COLO829 (cell line): ENCODE results near the gene FLNA.
"Not testable (repeated sequence)": the region's sequence is repeated elsewhere in the genome, so short reads cannot be mapped to it uniquely, and the experiment has no call there.

Experiments
- DNase-seq: peaks from one replicate; pipeline ENCODE4 v3.0.0; 2012; ENCODE audit warnings: low spot score

FLNA gene

DNA sequence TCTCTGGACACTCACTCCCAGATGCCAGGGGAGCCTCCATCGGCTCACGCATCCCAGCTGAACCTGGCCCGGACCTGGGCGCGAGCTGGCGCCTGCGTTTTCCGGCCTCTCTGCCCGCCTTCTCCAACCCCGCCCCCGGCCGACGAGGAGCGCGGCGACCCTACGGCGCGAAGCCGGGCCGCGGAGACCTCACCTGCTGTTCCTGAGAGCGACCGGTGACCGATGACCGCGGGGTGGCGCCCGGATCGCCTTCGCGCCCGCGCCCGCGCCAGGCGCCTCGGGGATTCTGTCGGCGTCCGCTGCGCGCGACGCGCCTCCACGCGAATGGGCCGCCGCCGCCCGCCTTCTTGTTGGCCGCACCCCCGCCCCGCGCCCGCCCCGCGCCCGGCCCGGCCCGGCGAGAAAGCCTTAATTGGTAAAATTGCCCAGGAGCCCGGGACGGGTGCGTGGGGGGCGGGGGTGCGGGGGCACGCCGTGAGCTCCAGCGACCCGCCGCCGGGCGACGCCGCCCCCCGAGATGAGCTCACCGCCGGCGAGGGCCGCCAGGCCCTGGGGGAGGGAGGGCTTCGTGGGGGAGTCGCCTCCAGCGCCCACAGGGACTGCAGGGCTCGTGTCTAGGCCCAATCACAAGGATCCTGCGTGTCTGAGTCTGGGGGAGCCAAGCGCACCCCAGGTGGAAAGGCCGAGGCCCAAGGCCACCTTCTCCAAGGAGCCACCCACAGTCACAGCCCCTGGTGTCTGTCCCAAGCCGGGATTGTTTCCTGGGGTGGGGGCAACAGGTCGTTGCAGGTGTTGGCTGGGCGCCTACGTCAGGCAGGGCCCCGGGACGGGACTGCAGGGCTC lies at the start of gene FLNA:
Gene FLNA, minus strand, starts transcription at position 322 of the 843 bp plus-strand sequence. CDS start 3,389 bp downstream, outside the sequence.
- no peak for DNase-seq

GRCh38 chrX:154420402-154420756 lies 45.9 kb upstream of the FLNA start:
- no peak for DNase-seq

GRCh38 chrX:154419688-154420401 lies 45.4 kb upstream of the FLNA start:
- no peak for DNase-seq

- DNase-seq, result no peak
Measured at GRCh38 chrX:154419189-154419588, 44.8 kb upstream of the FLNA start.

GRCh38 chrX:154417157-154417556 lies 42.7 kb upstream of the FLNA start:
- DNase-seq, result no peak

- DNase-seq, result no peak
Measured at GRCh38 chrX:154413142-154413541, 38.7 kb upstream of the FLNA start.

DNA sequence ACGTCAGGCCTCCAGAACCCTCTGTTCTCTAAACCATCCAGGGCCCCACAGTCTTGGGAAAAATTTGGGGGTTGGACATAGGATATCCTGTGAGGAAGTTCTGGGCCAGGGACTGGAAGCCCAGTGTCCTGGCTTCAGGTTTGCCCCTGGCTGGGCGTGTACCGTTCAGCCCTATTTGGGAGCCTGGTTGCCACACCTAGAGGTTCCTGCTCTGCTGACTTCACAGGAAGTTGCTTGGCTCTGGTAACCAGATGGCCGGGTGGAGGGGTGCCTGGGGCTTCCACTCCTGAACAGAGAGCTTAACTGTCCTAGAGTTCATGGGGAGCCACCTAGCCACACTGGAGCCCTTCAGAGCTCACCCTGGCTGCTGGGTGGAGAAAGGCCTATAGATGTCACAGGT lies 38.0 kb upstream of the FLNA start:
- DNase-seq, result no peak

- DNase-seq, result peak; percentile 60
Measured at GRCh38 chrX:154411981-154412340, 37.5 kb upstream of the FLNA start.

GRCh38 chrX:154409222-154409871 lies 34.9 kb upstream of the FLNA start, which contains the start of gene DNASE1L1:
TSS of gene DNASE1L1 (minus strand) at chrX:154409254. CDS start at chrX:154405568, 3,686 bp downstream.
- DNase-seq, result peak; percentile 69

GRCh38 chrX:154408659-154409221 lies 34.3 kb upstream of the FLNA start:
- DNase-seq, result no peak

- no peak for DNase-seq
Measured at GRCh38 chrX:154404625-154405192, 30.3 kb upstream of the FLNA start.

- no peak for DNase-seq
Measured at GRCh38 chrX:154403858-154404257, 29.4 kb upstream of the FLNA start.

DNA sequence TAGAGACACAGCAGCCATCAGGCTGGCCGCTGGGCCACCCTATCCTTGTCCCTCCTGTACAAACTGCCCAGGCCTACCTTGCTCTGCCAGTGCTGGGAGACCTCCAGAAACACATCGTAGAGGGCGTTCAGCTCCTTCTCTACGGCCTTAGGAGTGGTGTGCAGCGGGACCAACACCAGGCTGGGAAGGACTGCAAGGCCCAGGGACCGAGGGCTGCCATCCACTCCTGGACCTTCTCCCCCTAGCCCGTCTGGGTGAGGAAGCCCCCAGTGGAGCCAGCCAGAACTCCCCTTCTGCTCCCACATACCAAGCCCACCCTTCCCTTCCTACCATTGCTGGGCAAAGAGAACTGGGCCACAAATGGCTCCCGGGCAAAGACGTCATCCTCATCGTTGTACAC lies 28.8 kb upstream of the FLNA start:
- DNase-seq, result no peak

- no peak for DNase-seq
Measured at GRCh38 chrX:154402622-154403127, 28.2 kb upstream of the FLNA start.

GRCh38 chrX:154401918-154402621 lies 27.6 kb upstream of the FLNA start:
- DNase-seq, result no peak

DNA sequence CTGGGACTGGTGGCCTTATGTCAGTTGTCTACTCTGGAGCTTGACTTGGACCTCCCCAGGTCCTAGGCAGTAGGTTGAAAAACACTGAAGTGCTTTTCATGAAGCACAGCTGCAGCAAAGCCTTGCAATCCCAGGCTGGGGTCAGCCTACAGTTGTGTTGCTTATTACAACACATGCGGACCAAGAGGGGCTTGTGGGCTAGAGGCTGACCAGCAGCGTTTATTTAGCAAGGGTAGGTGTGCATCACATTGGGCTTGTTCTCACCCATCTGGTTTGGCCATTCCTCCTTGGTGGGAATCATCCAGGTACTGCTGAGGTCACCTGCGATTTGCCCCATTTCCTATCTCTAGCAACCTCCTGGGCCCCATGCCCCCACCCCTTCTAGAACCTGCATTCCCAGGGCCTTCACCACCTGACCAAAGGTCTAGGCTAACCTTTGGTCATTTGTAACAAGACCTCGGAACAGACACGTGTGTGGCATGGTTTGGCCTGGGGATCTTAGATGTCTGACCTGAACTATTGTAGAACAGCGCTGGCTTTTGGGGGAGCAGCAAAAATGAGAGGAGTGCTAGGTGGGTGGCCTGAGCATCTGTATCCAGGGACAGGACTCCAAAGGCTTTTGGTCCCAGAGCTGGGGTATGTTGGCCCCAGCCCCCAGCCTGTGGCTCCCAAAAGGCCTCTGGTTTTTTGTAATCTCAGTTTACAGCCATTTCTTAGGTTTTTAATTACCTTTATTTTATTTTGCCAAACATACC lies 26.8 kb upstream of the FLNA start:
- no peak for DNase-seq

DNA sequence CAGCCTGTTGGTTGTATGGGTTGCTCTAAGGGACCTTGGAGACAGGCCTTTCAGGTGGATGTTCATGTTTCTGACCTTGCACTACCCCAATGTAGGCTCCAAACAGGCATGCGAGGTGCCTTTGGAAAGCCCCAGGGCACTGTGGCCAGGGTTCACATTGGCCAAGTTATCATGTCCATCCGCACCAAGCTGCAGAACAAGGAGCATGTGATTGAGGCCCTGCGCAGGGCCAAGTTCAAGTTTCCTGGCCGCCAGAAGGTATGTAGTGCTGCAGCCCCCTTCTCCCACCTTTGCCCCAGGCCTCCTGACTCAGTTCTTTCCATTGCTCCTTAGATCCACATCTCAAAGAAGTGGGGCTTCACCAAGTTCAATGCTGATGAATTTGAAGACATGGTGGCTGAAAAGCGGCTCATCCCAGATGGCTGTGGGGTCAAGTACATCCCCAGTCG lies 26.0 kb upstream of the FLNA start:
- DNase-seq, result not testable (repeated sequence)

- no peak for DNase-seq
Measured at GRCh38 chrX:154399527-154400368, 25.3 kb upstream of the FLNA start.
